ENCODE data around the gene FRS3. TPM values are rescaled to one million over a fixed set of nuclear protein-coding genes. Genes with fewer than 3 reads are reported as not detected.

The FRS3 gene
- total and polyA plus RNA-seq, 2 donors from 2014 or later, result 5.3 to 7.0 TPM

DNA sequence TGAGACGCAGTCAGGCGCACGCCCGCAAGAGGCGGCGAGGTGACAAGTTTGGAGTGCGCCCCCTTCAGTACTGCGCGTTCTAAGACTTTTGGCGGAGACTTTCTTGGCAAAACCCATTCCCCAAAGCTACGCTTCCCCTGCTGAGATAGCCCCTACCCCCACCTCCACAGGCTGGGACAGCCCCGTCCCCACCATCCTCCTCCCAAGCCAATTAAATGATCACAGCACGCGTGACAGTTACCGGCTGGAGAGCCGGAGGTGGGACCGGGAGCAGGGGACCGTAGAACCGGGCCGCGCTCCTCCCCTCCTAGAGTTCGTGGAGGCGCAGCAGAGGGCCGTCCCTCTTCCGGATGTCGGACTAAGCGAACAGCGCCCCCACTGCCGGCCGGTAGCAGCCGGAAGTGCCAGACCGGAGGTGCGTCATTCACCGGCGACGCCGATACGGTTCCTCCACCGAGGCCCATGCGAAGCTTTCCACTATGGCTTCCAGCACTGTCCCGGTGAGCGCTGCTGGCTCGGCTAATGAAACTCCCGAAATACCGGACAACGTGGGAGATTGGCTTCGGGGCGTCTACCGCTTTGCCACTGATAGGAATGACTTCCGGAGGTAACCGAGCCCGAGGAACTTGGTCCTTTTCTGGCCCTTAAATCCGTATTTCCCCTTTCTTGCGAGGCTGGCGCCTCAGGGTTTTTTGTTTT lies 7.7 kb upstream of the FRS3 start, which contains the start of gene TOMM6:
TSS of gene TOMM6 (plus strand) at position 476 of the 699 bp plus-strand sequence. CDS start at position 480, 4 bp downstream.
- no peak for FAIRE-seq
- H3K9me3 ChIP-seq (ENCODE audit: control insufficient read depth in 2 of 3, insufficient read depth in 1 of 3, low read length in 3 of 3), result no peaks in the 10 kb centered on the region
- intact Hi-C loops (cut with DNase I), result loop anchor here (10.0 kb wide), 1 partner anchor 257 kb away; no protein-coding TSS in a partner anchor
- TF ChIP-seq, protein P1, sequence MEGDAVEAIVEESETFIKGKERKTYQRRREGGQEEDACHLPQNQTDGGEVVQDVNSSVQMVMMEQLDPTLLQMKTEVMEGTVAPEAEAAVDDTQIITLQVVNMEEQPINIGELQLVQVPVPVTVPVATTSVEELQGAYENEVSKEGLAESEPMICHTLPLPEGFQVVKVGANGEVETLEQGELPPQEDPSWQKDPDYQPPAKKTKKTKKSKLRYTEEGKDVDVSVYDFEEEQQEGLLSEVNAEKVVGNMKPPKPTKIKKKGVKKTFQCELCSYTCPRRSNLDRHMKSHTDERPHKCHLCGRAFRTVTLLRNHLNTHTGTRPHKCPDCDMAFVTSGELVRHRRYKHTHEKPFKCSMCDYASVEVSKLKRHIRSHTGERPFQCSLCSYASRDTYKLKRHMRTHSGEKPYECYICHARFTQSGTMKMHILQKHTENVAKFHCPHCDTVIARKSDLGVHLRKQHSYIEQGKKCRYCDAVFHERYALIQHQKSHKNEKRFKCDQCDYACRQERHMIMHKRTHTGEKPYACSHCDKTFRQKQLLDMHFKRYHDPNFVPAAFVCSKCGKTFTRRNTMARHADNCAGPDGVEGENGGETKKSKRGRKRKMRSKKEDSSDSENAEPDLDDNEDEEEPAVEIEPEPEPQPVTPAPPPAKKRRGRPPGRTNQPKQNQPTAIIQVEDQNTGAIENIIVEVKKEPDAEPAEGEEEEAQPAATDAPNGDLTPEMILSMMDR (IDR thresholded peaks at IDR 0.05; ENCODE audit: borderline replicate concordance, extremely low read depth, insufficient read depth), result peak; percentile 91
- H3K4me1 ChIP-seq (ENCODE audit: control insufficient read depth in 2 of 3, insufficient read depth in 2 of 3, low read depth in 1 of 3, low read length in 3 of 3), result peaks cover 0 to 13% (median 0%) of the 10 kb centered on the region in 3 donors
- peak within 1 kb of the TSS; percentile 71 to 99 (median 81) for H3K9ac ChIP-seq (ENCODE audit: low read length in 3 of 3)
- H3K27me3 ChIP-seq (ENCODE audit: control insufficient read depth, insufficient read depth, low read length), result no peaks in the 10 kb centered on the region
- peak; percentile 97 to 98 (median 97) for DNase-seq
- H3K36me3 ChIP-seq (ENCODE audit: control insufficient read depth in 2 of 3, insufficient read depth in 3 of 3, low read length in 3 of 3), result peaks cover 2 to 26% (median 10%) of the 10 kb centered on the region in 3 donors
- peak within 1 kb of the TSS; percentile 94 to 100 (median 98) for H3K4me3 ChIP-seq (ENCODE audit: low read length in 3 of 3)
- H3K27ac ChIP-seq (ENCODE audit: low read depth in 2 of 2, low read length in 2 of 2), result peak within 1 kb of the TSS; percentile 92 to 97

DNA sequence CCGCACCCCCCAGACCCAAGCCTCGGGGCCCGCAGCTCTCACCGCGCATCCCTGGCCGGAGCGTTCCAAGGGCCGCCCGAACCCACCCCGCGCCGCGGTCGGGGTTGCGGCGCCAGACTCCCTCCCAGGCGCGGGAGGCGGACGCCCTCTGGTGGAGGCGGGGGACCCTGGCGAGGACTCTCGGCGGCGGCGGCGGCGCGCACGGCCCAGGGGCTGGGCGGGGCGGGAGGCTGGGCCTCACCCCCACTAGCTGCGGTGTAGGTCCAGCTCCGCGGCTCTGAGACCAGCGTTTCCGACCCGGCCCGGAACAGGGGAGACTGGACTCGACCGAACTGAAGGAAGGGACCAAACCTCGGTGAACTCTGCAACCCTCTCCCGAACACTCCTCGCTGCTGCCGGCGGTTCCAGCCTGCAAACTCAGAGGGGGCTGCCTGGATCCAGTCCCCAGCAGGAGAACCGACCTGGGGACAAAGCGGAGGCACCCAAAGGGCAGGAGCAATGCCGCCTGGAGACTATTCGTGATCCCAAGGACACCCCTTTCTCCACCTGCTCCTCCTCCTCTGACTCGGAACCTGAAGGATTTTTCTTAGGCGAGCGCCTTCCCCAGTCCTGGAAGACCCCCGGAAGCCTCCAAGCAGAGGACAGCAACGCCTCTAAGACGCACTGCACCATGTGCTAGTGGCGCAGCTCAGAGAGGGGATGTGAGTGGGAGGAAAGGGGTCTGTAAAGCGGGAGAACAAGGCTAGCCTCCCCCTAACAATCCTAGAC lies 6.9 kb upstream of the FRS3 start:
- no peak for FAIRE-seq
- H3K4me1 ChIP-seq (ENCODE audit: control insufficient read depth in 2 of 3, insufficient read depth in 2 of 3, low read depth in 1 of 3, low read length in 3 of 3), result peaks cover 0 to 13% (median 0%) of the 10 kb centered on the region in 3 donors

DNA sequence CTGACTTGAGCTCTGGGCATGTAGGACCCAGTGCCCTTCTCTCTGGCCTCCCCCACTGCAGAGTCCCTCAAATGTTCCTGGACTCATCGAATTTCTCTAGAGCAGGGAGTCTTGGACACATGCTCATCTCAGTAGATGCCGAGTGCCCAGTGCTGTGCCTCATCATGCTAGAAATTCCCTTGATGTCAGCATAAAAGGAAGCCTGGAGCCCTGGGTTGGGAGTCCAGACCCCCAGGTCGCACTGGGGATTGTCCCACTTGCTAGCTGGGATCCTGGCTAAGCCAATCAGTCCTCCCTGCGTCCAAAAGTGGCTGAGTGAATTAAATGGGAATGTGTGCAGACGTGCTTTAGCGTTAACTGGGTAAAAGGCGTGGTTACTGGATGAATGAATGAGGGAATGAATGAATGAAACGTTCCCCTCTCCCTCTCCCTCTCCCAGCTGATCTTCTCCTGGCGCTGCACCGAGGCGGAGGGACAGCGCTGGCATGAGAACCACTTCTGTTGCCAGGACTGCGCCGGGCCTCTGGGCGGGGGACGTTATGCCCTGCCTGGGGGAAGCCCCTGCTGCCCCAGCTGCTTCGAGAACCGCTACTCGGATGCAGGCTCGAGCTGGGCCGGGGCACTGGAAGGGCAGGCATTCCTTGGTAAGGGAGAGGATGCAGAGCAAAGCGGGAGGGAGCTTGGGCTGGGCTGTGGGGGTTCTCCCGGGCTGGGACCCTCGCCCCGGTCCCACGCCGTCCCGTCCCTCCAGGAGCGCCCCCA lies 6.2 kb upstream of the FRS3 start:
- Histone ChIP-seq H3K27me3 (ENCODE audit: control insufficient read depth, insufficient read depth, low read length) (no peaks in the 10 kb centered on the region), H3K36me3 (ENCODE audit: control insufficient read depth in 2 of 3, insufficient read depth in 3 of 3, low read length in 3 of 3) (peaks cover 2 to 14% (median 9%) of the 10 kb centered on the region in 3 donors), H3K4me3 (ENCODE audit: low read length in 3 of 3) (peak overlapping the region; percentile 3 to 100 (median 36)), H3K4me1 (ENCODE audit: control insufficient read depth in 2 of 3, insufficient read depth in 2 of 3, low read depth in 1 of 3, low read length in 3 of 3) (peaks cover 0 to 20% (median 3%) of the 10 kb centered on the region in 3 donors), H3K9me3 (ENCODE audit: control insufficient read depth in 2 of 3, insufficient read depth in 1 of 3, low read length in 3 of 3) (no peaks in the 10 kb centered on the region), H3K27ac (ENCODE audit: low read depth in 2 of 2, low read length in 2 of 2) (peak overlapping the region; percentile 92 to 97), H3K9ac (ENCODE audit: low read length in 3 of 3) (peak overlapping the region in 1 of 3 donors; percentile 52)
- peak in 1 of 5 donors; percentile 87 for DNase-seq
- intact Hi-C loops (cut with DNase I), result loop anchor here (10.0 kb wide), 1 partner anchor 259 kb away; no protein-coding TSS in a partner anchor
- TF ChIP-seq, protein P1 (IDR thresholded peaks at IDR 0.05; ENCODE audit: borderline replicate concordance, extremely low read depth, insufficient read depth), result no peak
- no peak for FAIRE-seq

More for the DNA sequence above, 6.9 kb upstream of the FRS3 start:
- intact Hi-C loops (cut with DNase I), result loop anchor here (10.0 kb wide), 1 partner anchor 258 kb away; no protein-coding TSS in a partner anchor
- H3K27me3 ChIP-seq (ENCODE audit: control insufficient read depth, insufficient read depth, low read length), result no peaks in the 10 kb centered on the region
- peak overlapping the region; percentile 92 to 97 for H3K27ac ChIP-seq (ENCODE audit: low read depth in 2 of 2, low read length in 2 of 2)
- peak overlapping the region; percentile 94 to 100 (median 98) for H3K4me3 ChIP-seq (ENCODE audit: low read length in 3 of 3)
- H3K36me3 ChIP-seq (ENCODE audit: control insufficient read depth in 2 of 3, insufficient read depth in 3 of 3, low read length in 3 of 3), result peaks cover 2 to 20% (median 10%) of the 10 kb centered on the region in 3 donors
- peak overlapping the region; percentile 6 to 99 (median 70) for H3K9ac ChIP-seq (ENCODE audit: low read length in 3 of 3)
- TF ChIP-seq, protein P1 (IDR thresholded peaks at IDR 0.05; ENCODE audit: borderline replicate concordance, extremely low read depth, insufficient read depth), result peak; percentile 81
- peak; percentile 90 to 96 (median 92) for DNase-seq
- H3K9me3 ChIP-seq (ENCODE audit: control insufficient read depth in 2 of 3, insufficient read depth in 1 of 3, low read length in 3 of 3), result no peaks in the 10 kb centered on the region

Measured in kidney (tissue), 14 donors.